Heart left ventricle (tissue), 13 donors: Measurements from ENCODE around the gene MOXD1.

ENCODE experiments used
- POLR2A ChIP-seq, 2 donors: fragments of 450-650 bp; IDR thresholded peaks; one replicate each; pipeline ENCODE4 v1.6.1; 2017; ENCODE audit warnings: antibody characterized with exemption in 2 of 2, mild to moderate bottlenecking in 2 of 2, moderate library complexity in 2 of 2
- TF ChIP-seq, protein P1 (sequence below), 12 donors: fragments of 200-600 bp; sonication (generic) in 4 of 12; IDR thresholded peaks; one replicate each; pipeline versions ENCODE4 v1.5.0 to v1.8.0; 2018 to 2022; ENCODE audit warnings: antibody characterized with exemption in 12 of 12, mild to moderate bottlenecking in 5 of 12
- donor health status: ischemic (EF 13 %, LVEDD 7.1; RV severe dilation, severe dysfunction).
- donor health status: DM: no; HTN: yes; CAD: no.
- donor health status: DM: no; HTN: no; CAD: no.
- donor health status: ischemic (EF 25% LVEDD 6.9; RV normal size, moderate dysfunction).
- donor health status: ischemic (EF 25% LVEDD 5.7; RV mildly dilated, moderate dysfunction).
- donor health status: ischemic (EF 35%, LVEDD 5.7; RV mildly dilated, moderate dysfunction).
- donor health status: nonischemic (EF 11% LVEDD 7.7; RV severe dilation, severe dysfunction).
- donor health status: DM: yes; HTN: yes; CAD: no.
- donor health status: PGD.
- donor health status: ischemic (EF 29% LVEDD 5.4; RV normal size, mild dysfunction).
- donor health status: nonischemic (EF 23%, LVEDD 6.1; RV moderate dilation, normal function).

DNA sequence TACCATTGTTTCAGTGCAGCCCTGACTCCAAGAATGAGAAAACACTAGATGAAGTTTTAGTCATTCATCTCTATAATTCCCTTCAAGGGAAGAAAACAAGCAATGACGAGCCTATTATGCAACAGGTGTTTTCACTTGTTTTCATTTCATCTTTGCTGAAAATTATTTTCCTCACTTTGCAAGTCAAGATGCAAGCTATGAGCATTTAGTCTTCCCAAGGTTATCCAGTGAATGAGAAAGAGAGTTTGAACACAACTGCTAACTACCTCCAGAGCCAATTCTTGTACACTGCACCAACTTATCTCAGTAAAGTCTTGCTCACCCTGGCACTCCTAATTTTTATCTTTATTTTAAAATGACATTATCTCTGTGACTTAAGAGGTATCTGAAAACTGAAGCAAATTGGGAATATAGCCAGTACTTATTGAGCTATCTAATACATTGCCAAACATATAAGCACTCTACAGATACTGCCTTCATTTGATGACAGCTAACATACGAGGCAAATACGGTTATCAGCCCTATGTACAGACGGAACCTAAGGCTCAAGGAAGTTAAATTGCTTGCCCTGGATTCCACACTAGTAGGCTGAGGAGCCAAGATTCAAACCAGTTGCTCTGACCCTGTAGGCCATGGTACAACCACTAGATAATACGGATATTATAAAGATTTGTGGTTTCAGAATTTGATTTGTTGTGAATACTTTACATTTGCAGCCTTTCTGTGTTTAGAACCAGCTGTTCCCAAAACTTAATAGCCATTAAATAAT, 36.8 kb downstream of the MOXD1 start:
- TF ChIP-seq, protein P1, sequence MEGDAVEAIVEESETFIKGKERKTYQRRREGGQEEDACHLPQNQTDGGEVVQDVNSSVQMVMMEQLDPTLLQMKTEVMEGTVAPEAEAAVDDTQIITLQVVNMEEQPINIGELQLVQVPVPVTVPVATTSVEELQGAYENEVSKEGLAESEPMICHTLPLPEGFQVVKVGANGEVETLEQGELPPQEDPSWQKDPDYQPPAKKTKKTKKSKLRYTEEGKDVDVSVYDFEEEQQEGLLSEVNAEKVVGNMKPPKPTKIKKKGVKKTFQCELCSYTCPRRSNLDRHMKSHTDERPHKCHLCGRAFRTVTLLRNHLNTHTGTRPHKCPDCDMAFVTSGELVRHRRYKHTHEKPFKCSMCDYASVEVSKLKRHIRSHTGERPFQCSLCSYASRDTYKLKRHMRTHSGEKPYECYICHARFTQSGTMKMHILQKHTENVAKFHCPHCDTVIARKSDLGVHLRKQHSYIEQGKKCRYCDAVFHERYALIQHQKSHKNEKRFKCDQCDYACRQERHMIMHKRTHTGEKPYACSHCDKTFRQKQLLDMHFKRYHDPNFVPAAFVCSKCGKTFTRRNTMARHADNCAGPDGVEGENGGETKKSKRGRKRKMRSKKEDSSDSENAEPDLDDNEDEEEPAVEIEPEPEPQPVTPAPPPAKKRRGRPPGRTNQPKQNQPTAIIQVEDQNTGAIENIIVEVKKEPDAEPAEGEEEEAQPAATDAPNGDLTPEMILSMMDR (IDR thresholded peaks at IDR 0.05): no peak
- no peak for TF ChIP-seq POLR2A (IDR thresholded peaks at IDR 0.05)
